ENCODE data around the gene GEMIN7.
"Not testable (repeated sequence)": the region's sequence is repeated elsewhere in the genome, so short reads cannot be mapped to it uniquely, and the experiment has no call there.

GEMIN7 gene

GRCh38 chr19:45104658-45105349, 25.7 kb downstream of the GEMIN7 start:
- no peak for DNase-seq (ENCODE audit: low spot score)

GRCh38 chr19:45106363-45106762, 27.3 kb downstream of the GEMIN7 start:
- DNase-seq (ENCODE audit: low spot score) = not testable (repeated sequence)

GRCh38 chr19:45107621-45108150, 28.6 kb downstream of the GEMIN7 start:
- DNase-seq (ENCODE audit: low spot score) = no peak

GRCh38 chr19:45110851-45111266, 31.8 kb downstream of the GEMIN7 start:
- no peak for DNase-seq (ENCODE audit: low spot score)

- DNase-seq (ENCODE audit: low spot score) = no peak
These were observed 33.2 kb downstream of the GEMIN7 start for GRCh38 chr19:45112111-45112827.

GRCh38 chr19:45113628-45114027, 34.6 kb downstream of the GEMIN7 start:
- DNase-seq (ENCODE audit: low spot score) = no peak

GRCh38 chr19:45114116-45114515, 35.1 kb downstream of the GEMIN7 start:
- DNase-seq (ENCODE audit: low spot score) = no peak

GRCh38 chr19:45115809-45116615, 37.0 kb downstream of the GEMIN7 start:
- DNase-seq (ENCODE audit: low spot score) = no peak

GRCh38 chr19:45117167-45117594, 38.1 kb downstream of the GEMIN7 start:
- DNase-seq (ENCODE audit: low spot score) = no peak

- no peak for DNase-seq (ENCODE audit: low spot score)
These were observed 38.6 kb downstream of the GEMIN7 start for GRCh38 chr19:45117671-45118070.

GRCh38 chr19:45118106-45118505, 39.0 kb downstream of the GEMIN7 start:
- no peak for DNase-seq (ENCODE audit: low spot score)

- not testable (repeated sequence) for DNase-seq (ENCODE audit: low spot score)
These were observed 39.7 kb downstream of the GEMIN7 start for GRCh38 chr19:45118591-45119355.

- DNase-seq (ENCODE audit: low spot score) = no peak
These were observed 40.5 kb downstream of the GEMIN7 start for GRCh38 chr19:45119582-45119981.

GRCh38 chr19:45121827-45122345, 42.8 kb downstream of the GEMIN7 start:
- no peak for DNase-seq (ENCODE audit: low spot score)

- DNase-seq (ENCODE audit: low spot score) = no peak
These were observed 43.8 kb downstream of the GEMIN7 start for GRCh38 chr19:45122832-45123231.

- no peak for DNase-seq (ENCODE audit: low spot score)
These were observed 44.4 kb downstream of the GEMIN7 start for GRCh38 chr19:45123440-45123850.

- no peak for DNase-seq (ENCODE audit: low spot score)
These were observed 45.0 kb downstream of the GEMIN7 start for GRCh38 chr19:45124021-45124420.

- DNase-seq (ENCODE audit: low spot score) = no peak
These were observed 46.3 kb downstream of the GEMIN7 start for GRCh38 chr19:45125360-45125759.

- DNase-seq (ENCODE audit: low spot score) = peak; percentile 85
These were observed 47.0 kb downstream of the GEMIN7 start for GRCh38 chr19:45125975-45126493.

GRCh38 chr19:45126654-45127053, 47.6 kb downstream of the GEMIN7 start:
- DNase-seq (ENCODE audit: low spot score) = no peak

- no peak for DNase-seq (ENCODE audit: low spot score)
These were observed 49.1 kb downstream of the GEMIN7 start for GRCh38 chr19:45128146-45128545.
